Sigmoid colon (tissue), 7 donors: ENCODE results near the gene CARD18. TPM values are rescaled to one million over a fixed set of nuclear protein-coding genes. Genes with fewer than 3 reads are reported as not detected.

Source experiments
- DNase-seq: peaks from one replicate; pipeline ENCODE4 v3.0.0-alpha.2; 2019
- H3K27ac ChIP-seq, 4 donors: fragments of 200-600 bp; sonication (generic); one replicate each; pipeline ENCODE4 v1.5.1; 2016 to 2019; ENCODE audit warnings: mild to moderate bottlenecking in 1 of 4
- H3K27me3 ChIP-seq, 3 donors: fragments of 200-600 bp; sonication (generic); one replicate each; pipeline ENCODE4 v1.5.1; 2019; ENCODE audit warnings: mild to moderate bottlenecking in 1 of 3
- H3K36me3 ChIP-seq, 4 donors: fragments of 200-600 bp; sonication (generic); one replicate each; pipeline ENCODE4 v1.5.1; 2016 to 2019
- H3K4me1 ChIP-seq, 4 donors: fragments of 200-600 bp; sonication (generic); one replicate each; pipeline ENCODE4 v1.5.1; 2017 to 2019
- H3K4me3 ChIP-seq, 4 donors: fragments of 200-600 bp; sonication (generic); one replicate each; pipeline ENCODE4 v1.5.1; 2017 to 2019; ENCODE audit warnings: mild to moderate bottlenecking in 2 of 4, moderate library complexity in 1 of 4
- H3K9me3 ChIP-seq, 4 donors: fragments of 200-600 bp in 3 of 4; sonication (generic) in 3 of 4; one replicate each; pipeline versions ENCODE4 v1.5.1 to v1.6.1; 2013 to 2019
- EP300 ChIP-seq, 4 donors: sonication (generic); formaldehyde crosslinking; IDR thresholded peaks; one replicate each; pipeline ENCODE4 v1.6.1; 2017; ENCODE audit warnings: antibody characterized with exemption in 4 of 4
- POLR2A ChIP-seq, 2 donors: fragments of 450-650 bp; IDR thresholded peaks; one replicate each; pipeline ENCODE4 v1.6.1; 2016; ENCODE audit warnings: antibody characterized with exemption in 2 of 2, mild to moderate bottlenecking in 2 of 2, moderate library complexity in 2 of 2
- POLR2AphosphoS5 ChIP-seq, 4 donors: sonication (generic); formaldehyde crosslinking; IDR thresholded peaks; one replicate each; pipeline ENCODE4 v1.6.1; 2017; ENCODE audit warnings: antibody characterized with exemption in 4 of 4
- WGBS, 2 donors: extraction: QIAGEN DNeasy Blood & Tissue Kit; methylation state at CpG; one replicate each; pipeline ENCODE4 v1.1.7; 2013; 5-methylcytosine and 5-hydroxymethylcytosine counted together
- intact Hi-C: fragments of 100-400 bp; cut with DNase I; formaldehyde crosslinking; loops from one replicate; pipeline ENCODE4 v1.15.1; 2023
- polyA plus RNA-seq, 3 donors: library from polyadenylated mRNA; stranded (reverse); fragments of 200-250 nt; gene quantifications; one replicate each; pipeline ENCODE4 v1.2.3, GENCODE V29; 2013
- total RNA-seq, 4 donors: library from RNA; depleted of rRNA; stranded (reverse); fragments of >200 nt; gene quantifications; one replicate each; pipeline ENCODE4 v1.1.0, GENCODE V29; 2016
- TF ChIP-seq, protein P1 (sequence below), 4 experiments: fragments of 450-650 bp in 3 of 4; fragments of 200-600 bp in 1 of 4; IDR thresholded peaks; one replicate each; pipeline ENCODE4 v1.5.1; 2016 to 2019; ENCODE audit warnings: antibody characterized with exemption in 4 of 4, mild to moderate bottlenecking in 3 of 4, moderate library complexity in 2 of 4
- donor health status: healthy with polysubstance abuse.
- donor health status: Bipolar disorder and iron deficiency.
- donor health status: healthy.

Gene CARD18
- total and polyA plus RNA-seq, 7 donors: not detected

DNA sequence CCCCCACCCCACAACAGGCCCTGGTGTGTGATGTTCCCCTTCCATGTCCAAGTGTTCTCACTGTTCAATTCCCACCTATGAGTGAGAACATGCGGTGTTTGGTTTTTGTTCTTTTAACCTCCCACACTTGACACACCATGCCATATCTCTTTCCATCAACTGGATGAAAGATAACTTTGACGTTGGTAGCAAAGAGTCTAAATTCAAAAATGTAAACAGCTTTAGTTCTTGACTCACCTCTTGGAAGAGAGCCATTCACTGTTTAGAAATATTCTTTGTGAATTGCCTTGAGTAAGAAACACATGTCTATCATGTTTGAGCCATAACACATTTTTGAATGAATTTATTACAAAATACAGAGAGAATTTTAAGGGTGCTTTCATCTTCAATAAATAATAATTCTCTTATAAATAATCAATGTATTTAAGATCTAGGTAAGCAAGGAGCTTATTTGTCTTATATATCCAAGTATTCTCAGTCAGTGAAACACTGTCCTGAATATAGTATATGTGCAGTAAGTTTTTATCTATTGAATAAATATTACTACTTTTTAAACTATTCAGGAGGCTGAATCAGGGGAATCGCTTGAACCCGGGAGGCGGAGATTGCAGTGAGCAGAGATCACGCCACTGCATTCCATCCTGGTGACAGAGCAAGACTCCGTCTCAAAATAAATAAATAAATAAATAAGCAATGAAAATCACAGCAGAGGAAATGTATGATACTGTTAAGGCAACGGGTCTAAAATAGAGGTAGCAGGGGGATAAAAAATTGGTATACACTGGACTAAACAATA lies 6.7 kb downstream of the CARD18 start:
- no peak for DNase-seq
- no peaks in the 10 kb centered on the region for H3K4me1 ChIP-seq
- H3K9me3 ChIP-seq: peaks cover 0 to 7% (median 0%) of the 10 kb centered on the region in 4 donors
- no peaks in the 10 kb centered on the region for H3K27me3 ChIP-seq
- intact Hi-C loops: no loop called here
- no peak for TF ChIP-seq POLR2AphosphoS5 (IDR thresholded peaks at IDR 0.05)
- TF ChIP-seq, protein P1, sequence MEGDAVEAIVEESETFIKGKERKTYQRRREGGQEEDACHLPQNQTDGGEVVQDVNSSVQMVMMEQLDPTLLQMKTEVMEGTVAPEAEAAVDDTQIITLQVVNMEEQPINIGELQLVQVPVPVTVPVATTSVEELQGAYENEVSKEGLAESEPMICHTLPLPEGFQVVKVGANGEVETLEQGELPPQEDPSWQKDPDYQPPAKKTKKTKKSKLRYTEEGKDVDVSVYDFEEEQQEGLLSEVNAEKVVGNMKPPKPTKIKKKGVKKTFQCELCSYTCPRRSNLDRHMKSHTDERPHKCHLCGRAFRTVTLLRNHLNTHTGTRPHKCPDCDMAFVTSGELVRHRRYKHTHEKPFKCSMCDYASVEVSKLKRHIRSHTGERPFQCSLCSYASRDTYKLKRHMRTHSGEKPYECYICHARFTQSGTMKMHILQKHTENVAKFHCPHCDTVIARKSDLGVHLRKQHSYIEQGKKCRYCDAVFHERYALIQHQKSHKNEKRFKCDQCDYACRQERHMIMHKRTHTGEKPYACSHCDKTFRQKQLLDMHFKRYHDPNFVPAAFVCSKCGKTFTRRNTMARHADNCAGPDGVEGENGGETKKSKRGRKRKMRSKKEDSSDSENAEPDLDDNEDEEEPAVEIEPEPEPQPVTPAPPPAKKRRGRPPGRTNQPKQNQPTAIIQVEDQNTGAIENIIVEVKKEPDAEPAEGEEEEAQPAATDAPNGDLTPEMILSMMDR (IDR thresholded peaks at IDR 0.05): no peak
- no peak for TF ChIP-seq EP300 (IDR thresholded peaks at IDR 0.05)
- TF ChIP-seq POLR2A (IDR thresholded peaks at IDR 0.05): no peak
- no peak overlapping the region for H3K27ac ChIP-seq
- WGBS, 2 donors: 86 to 91% methylated on average over 8 of the region's 8 CpGs
- H3K36me3 ChIP-seq: no peaks in the 10 kb centered on the region
- H3K4me3 ChIP-seq: no peak overlapping the region

DNA sequence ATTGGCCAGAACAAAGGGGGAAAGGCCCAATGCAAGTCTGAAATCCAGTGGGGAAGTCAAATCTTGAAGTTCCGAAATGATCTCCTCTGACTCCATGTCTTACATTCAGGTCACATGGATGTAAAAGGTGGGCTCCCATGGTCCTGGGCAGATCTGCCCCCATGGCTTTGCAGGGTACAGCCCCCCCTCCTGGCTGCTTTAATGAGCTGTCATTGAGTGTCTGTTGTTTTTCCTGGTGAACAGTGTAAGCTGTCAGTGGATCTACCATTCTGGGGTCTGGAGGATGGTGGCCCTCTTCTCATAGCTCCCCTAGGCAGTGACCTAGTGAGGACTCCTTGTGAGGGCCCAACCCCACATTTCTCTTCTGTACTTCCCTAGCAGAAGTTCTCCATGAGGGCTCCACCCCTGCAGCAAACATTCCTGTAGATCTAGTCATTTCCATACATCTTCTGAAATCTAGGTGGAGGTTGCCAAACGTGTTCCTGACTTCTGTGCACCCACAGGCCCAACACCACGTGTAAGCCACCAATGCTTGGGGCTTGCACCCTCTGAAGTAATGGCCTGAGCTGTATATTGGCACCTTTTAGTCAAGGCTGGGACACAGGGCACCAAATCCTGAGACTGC lies 9.3 kb downstream of the CARD18 start:
- Histone ChIP-seq H3K27me3 (no peaks in the 10 kb centered on the region), H3K36me3 (no peaks in the 10 kb centered on the region), H3K9me3 (peaks cover 0 to 7% (median 0%) of the 10 kb centered on the region in 4 donors), H3K4me1 (no peaks in the 10 kb centered on the region), H3K4me3 (no peak overlapping the region), H3K27ac (no peak overlapping the region)
- WGBS, 2 donors: 55 to 73% methylated on average over 3 of the region's 3 CpGs
- intact Hi-C loops: no loop called here
- no peak for DNase-seq
- no peak for TF ChIP-seq POLR2A (IDR thresholded peaks at IDR 0.05)
- TF ChIP-seq POLR2AphosphoS5 (IDR thresholded peaks at IDR 0.05): no peak
- TF ChIP-seq, protein P1 (IDR thresholded peaks at IDR 0.05): no peak
- TF ChIP-seq EP300 (IDR thresholded peaks at IDR 0.05): no peak

DNA sequence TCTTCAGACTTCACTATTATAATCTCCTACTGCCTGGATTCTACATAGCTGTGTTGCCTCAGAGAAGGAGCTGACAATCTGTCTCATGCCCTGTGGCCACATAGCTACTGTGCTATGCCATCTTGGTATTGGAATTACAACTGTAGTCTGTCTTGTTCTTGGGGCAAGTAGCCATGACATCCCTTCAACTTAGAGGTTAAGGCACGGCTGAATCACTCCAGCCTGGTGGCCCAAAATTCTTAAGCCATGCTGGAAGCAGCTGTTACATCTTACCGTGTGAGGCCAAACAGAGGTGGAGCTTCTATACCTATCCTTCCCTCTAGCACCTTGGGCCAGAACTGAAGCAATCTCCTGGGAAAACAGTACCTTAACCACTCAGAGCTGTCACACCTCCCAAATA lies 14.8 kb downstream of the CARD18 start:
- Histone ChIP-seq H3K36me3 (no peaks in the 10 kb centered on the region), H3K27ac (no peak overlapping the region), H3K4me1 (no peaks in the 10 kb centered on the region), H3K9me3 (no peaks in the 10 kb centered on the region), H3K27me3 (no peaks in the 10 kb centered on the region), H3K4me3 (no peak overlapping the region)
- TF ChIP-seq POLR2A (IDR thresholded peaks at IDR 0.05) (no peak), EP300 (IDR thresholded peaks at IDR 0.05) (no peak)
- WGBS, 2 donors: 88 to 92% methylated on average over 2 of the region's 2 CpGs
- no peak for DNase-seq
- intact Hi-C loops: no loop called here

DNA sequence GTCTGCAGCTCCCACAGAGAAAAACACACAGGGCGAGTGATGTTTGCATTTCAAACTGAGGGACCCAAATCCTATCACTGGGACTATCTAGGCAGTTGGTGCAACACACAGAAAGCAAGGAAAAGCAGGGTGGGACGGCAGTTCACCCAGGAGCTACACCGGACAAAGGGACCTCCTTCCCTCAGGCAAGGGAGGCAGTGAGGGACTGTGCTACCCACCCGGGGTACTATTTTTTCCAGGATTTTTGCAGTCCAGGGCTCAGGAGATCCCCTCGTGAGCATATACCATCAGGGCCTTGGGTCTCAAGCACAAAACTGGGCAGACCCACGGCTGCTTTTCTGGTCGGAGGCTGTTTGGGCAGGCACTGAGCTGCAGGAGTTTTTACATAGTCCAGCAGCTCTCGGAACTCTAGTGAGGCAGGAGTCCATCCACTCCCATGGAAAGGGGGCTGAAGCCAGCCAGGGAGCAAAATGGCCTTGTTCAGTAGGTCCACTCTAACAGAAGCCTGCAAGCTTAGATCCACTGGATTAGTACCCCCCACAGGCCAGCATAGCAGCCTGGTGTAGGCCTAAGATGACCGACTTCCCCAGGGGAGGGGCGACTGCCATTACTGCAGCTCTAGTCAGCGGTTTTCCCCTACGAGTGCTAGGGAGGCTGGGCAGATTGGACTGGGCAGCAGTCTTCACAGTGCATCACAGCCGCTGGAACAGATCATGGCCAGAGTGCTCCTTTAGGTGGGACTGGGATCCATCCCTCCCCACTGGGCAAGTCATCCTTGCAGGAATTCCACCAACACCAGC lies 28.2 kb downstream of the CARD18 start:
- no peak overlapping the region for H3K27ac ChIP-seq
- 86 to 88% methylated on average over 13 of the region's 13 CpGs for WGBS, 2 donors
- no peaks in the 10 kb centered on the region for H3K27me3 ChIP-seq

More for the DNA sequence above, 28.2 kb downstream of the CARD18 start:
- no peak overlapping the region for H3K4me3 ChIP-seq
- H3K9me3 ChIP-seq: no peaks in the 10 kb centered on the region
- H3K36me3 ChIP-seq: no peaks in the 10 kb centered on the region
- DNase-seq: no peak
- no peak for TF ChIP-seq POLR2AphosphoS5 (IDR thresholded peaks at IDR 0.05)
- no peak for TF ChIP-seq EP300 (IDR thresholded peaks at IDR 0.05)
- TF ChIP-seq, protein P1 (IDR thresholded peaks at IDR 0.05): no peak
- TF ChIP-seq POLR2A (IDR thresholded peaks at IDR 0.05): no peak
- intact Hi-C loops: no loop called here
- no peaks in the 10 kb centered on the region for H3K4me1 ChIP-seq
